Dedifferentiated amniotic fluid mesenchymal stem cell (primary cell): ENCODE results near the gene SRC.
"Not testable (repeated sequence)": the region's sequence is repeated elsewhere in the genome, so short reads cannot be mapped to it uniquely, and the experiment has no call there.

Experiments used
- DNase-seq: peaks from one replicate; pipeline ENCODE4 v3.0.0-alpha.2; 2016; ENCODE audit errors: extremely low spot score

The SRC gene

DNA sequence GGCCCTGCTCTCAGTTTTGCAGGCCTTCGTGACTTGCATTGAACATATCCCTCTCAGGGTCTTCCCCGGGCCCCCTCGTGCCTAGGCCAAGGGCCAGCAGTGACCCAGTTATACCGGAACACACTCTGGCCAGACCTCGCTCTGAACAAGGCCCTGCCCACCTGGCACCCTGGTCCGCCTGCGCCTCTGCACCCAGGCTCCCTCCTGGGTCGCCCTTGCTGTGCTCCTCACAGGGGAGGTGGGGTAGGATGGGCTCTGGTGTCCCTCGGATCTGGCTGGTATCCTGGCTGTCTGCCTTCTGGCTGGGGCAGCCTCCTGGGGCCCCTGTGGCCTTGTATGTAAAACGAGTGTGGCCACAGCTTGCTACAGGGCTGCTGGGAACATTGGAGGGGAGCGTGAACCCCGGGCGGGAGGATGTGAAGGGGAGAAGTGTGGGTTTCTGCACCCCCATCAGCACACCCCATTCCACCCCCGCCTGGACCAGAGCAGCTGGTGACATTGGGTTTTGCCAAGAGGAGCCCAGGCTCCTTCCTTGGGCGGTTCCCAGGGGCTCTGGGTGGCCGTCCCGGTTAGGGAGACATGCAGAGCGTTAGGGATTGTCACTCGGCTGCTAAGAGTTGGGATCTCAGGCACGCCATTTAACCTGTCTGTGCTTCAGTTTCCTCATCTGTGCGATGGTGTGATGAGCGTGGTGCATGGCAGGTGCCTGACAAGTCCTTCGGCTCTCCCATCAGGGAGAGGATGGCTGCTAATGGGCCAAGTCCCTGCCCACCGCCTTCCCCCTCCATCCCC, 17.5 kb downstream of the SRC start:
- DNase-seq = no peak

DNA sequence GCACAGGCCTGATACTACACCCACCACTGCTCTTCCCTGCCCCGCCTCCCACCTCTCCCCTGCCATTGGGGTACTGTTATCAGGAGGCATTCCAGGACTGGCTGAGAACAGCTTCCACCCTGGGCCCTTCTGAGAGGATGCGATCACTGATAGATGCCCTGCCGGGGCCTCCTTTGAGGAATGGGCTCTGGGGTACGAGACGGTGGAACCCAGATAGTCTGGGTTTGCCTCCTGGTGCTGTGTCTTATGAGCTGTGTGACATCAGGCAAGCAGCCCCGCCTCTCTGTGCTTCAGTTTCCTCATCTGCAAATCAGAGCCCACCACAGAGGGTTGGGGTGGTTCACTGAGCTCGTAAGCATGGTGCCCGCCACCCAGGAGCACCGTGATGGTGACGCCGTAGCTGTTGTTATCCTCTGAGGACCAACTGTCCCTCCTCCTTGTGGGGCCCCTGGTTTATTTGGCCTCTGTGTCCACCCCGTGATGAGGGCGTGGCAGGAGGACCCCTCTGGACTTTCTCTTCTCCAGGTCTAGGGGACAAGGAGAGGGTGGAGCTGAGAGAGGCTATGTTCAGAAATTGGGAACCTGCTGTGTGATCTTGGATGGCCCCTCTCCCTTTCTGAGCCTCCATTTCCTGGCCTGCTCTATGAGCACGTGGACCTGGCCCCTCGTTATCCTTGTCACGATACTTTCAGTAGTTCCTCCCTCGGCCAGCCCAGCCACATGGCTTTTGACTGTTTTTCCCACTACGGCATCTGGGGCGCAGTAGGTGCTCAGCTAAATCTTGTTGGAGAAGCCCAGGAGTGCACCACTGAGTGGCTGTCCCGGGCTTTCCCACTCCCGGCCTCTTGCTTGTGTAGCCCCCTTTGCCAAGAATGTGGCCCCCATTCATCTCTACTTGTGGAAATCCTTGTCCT, 18.3 kb downstream of the SRC start:
- DNase-seq = no peak

DNA sequence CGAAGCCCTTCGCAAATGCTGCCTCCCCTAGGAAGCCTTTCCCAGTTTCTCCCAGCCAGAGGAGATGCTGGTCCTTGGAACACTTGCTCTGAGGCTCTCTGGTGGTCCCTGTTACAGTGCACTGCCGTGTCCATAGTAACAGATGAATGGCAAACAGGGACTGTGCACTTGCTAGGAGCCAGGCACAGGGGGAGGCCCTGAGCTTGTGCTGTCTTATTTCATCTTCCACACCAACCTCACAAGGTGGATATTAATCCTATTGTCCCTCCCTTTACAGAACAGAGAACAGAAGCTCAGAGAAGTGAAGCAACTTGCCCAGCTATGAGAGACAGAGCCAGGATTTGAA, 19.0 kb downstream of the SRC start:
- DNase-seq = no peak

DNA sequence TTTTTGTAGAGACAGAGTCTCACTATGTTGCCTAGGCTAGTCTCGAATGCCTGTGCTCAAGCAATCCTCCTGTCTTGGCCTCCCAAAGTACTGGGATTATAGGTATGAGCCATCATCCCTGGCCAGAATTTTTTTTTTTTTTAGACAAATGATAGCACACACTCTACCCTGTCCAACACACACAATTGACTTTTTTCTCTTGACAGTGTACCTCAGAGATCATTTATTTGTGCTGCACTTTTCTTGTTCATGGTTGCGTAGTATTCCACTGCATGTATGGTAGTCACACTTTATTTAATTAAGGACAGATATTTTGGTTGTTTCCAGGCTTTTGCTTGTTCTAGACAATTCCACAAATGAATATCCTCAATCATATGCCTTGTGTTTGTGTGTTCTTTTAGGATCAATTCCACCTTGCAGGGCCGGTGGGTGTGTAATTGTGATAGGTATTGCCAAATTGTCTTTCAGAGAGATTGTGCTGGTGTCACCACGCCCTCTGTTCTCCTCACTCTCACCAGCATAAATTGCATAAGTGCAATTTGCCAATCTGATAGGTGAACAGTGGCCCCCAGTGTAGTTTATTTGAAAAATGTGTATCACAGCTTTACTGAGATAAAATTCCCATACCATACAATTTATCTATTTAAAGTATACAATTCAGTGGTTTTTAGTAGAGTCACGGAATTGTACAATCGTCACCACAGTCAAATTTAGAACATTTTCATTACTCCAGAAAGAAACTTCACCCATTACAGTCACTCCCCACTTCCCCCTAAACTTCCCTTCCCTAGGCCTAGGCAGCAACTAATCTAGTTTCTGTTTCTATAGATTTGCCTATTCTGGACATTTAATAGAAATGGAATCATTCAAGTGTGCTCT, 20.1 kb downstream of the SRC start:
- no peak for DNase-seq

DNA sequence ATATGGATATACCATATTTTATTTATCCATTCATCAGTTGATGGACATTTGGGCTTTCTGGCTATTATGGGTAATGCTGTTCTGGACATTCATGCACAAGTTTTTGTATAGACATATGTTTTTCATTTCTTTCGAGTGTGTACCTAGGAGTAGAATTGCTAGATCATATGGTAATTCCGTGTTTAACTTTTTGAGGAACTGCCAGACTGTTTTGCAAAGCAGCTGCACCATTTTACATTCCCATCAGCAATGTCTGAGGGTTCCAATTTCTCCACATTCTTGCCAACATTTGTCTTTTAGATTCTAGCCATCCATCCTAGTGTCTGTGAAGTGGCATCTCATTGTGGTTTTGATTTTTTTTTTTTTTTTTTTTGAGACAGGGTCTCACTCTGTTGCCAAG, 20.8 kb downstream of the SRC start:
- no peak for DNase-seq

DNA sequence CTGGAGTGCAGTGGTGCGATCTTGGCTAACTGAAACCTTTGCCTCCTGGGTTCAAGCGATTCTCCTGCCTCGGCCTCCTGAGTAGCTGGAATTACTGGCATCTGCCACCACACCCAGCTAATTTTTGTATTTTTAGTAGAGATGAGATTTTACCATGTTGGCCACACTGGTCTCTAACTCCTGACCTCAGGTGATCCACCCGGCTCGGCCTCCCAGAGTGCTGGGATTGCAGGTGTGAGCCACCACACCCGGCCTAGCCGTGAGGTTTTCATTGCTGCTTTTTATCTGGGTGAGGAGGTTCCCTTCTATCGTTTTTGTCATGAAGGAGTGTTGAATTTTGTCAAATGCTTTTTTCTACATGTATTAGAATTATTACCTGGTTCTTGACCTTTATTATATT, 23.9 kb downstream of the SRC start:
- no peak for DNase-seq

DNA sequence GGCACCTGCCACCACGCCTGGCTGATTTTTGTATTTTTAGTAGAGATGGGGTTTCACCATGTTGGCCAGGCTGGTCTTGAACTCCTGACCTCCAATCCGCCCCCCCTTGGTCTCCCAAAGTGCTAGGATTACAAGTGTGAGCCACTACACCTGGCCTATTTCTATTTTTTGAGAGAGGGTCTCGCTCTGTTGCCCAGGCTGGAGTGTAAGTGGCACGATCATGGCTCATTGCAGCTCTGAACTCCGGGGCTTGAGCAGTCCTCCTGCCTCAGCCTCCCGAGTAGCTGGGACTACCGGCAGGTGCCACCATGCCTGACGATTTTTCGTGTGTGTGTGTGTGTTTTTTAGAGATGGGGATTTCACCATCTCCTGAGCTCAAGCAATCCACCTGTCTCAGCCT, 25.9 kb downstream of the SRC start:
- DNase-seq = not testable (repeated sequence)

DNA sequence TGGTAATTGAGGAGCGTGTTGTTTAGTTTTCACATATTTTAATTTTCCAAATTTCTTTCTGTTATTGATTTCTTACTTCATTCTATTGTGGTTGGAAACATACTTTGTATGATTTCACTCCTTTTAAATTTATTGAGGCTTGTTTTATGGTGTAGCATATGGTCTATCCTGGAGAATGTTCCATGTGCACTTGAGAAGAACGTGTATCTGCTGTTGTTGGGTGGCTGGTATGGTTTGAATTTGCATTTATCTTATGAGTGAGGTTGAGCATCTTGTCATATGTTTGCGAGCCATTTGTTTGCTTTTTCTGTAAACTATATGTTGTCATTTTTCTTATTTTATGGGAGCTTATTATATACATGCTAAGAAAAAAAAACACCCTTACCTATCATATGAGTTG, 26.5 kb downstream of the SRC start:
- no peak for DNase-seq

DNA sequence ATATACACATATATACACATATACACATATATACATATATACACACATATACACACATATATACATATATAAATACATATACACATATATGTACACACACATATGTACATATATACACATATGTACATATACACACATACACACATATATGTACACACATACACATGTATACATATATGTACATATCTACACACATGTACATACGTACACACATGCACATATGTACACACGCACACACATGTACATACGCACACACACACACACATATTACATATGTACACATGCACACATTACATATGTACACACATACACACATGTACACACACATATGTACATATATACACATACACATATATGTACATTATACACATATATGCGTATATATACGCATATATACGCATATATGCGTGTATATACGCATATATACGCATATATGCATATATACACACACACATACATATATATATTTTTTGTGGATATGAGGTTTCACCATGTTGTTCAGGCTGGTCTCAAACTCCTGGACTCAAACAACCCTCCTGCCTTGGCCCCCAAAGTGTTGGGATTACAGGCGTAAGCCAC, 27.2 kb downstream of the SRC start:
- DNase-seq = no peak

DNA sequence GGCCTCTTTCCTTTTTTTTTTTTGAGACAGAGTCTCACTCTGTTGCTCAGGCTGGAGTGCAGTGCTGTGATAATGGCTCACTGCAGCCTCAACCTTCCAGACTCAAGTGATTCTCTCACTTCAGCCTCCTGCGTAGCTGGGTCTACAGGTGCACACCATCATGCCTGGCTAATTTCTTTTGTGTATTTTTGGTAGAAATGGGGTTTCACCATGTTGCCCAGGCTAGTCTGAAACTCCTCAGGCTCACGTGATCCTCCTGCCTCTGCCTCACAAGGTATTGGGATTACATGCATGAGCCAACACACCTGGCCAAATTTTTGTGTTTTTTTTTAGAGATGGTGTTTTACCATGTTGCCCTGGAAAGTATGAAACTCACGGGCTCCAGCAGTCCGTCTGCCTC, 29.3 kb downstream of the SRC start:
- no peak for DNase-seq

DNA sequence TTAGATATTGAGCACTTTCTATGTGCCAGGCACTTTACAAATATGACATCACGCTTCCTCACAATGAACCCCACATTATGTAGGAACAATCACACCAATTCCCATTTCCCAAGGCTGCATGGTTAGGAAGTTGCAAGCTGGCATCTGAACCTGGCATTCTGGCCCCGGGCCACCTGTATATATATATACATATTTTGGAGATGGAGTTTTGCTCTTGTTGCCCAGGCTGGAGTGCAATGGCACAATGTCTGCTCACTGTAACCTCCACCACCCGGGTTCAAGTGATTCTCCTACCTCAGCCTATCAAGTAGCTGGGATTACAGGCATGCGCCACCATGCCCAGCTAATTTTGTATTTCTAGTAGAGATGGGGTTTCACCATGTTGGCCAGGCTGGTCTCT, 30.4 kb downstream of the SRC start:
- DNase-seq = no peak

DNA sequence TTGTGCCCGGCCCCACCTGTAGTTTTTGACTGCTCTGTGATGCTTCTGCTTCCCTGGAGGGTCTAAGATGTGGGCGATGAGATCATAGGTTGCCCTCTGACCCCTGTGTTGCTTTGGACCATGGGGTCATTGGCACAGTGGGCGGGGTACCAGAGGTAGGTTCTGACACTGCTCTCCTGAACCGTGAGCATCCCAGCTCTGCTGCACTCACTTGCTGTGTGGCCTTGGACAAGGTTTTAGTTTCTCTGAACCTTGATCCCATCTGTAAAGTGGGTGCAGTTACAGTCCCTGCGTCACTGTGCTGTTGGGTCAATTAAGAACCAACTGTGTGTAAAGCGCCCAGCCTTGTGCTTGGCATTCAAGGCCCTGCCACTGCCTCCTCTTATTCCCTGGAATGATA, 30.9 kb downstream of the SRC start:
- DNase-seq = no peak

DNA sequence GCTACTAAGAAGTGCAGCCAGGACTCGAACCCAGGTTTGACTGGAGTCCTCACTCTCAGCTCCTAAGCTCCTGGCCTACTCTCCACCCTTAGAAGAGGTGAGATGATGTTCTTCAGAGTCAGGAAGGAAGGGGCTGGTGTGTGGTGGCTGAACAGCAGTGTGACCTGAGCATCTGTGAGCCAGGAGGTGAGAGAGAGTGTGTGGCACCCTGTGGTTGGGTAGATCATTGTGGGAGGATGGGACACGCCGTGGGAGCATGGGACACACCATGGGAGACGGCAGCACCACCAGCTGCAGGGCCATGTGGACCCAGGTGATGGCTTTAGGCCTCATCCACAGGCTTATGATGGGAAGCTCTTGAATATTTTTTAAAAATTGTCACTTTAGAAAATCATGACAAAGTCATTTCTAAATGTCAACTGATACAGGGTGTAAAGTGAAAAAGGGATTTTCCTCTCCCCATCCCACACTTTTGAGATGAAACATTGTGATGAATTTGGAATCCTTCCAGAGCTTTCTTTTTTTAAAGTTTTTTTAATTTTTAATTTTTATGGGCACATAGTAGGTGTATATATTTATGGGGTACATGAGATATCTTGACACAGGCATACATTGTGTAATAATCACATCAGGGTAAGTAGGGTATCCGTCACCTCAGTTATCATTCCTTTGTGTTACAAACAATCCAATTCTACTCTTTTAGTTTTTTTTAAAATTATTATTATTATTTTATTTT, 31.6 kb downstream of the SRC start:
- no peak for DNase-seq

DNA sequence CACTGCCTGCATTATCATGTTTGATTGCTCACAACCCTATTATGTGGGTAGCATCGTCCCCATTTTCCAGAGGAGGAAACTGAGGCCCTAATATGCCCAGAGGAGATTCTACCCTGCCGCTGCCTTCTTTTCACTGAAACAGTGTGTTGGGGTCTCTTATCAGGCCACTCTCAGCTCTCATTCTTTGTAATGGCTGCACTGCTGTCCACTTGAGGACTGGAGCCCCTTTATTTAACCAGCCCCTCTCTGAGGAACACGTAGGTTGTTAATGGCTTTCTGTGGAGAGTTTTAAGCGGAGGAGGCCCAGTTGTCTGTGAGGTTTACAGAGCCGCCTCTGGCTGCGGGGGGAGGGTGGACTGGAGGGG, 32.5 kb downstream of the SRC start:
- no peak for DNase-seq

DNA sequence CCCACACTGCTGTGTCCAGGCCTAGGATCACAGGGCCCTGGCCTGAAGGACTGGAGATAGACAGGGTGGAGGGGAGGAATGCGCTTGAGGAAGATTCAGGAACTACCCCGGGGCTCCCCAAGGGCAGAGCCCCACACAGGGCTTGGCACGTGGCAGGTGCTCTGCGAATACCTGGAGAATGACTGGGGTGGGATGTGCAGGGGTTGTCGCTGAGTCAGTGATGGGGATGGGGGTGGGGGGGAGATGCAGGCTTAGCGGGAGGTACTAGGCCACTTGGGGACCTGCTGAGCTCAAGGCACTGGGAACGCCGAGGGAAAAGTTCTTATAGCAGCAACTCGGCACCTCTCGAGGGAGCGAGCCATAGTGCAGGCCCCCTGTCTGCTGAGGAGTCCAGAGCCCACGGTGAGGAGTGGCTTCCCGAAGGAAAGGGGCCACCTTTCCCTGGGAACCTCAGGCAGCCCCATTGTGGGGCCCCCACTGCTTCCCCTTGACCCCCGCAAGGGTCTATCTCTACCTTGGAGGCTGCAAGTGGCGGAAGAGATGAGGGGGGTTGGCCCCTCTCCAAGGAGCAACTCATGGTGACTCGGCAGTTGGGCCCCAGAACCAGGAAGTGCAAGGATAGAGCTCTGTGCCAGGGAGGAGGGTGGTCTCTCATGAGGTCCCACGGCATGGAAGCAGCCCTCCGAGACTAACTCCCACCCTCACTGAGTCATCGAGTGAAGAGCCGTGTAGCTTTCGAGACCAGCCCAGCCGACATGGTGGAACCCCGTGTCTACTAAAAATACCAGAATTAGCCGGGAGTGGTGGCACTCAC, 33.1 kb downstream of the SRC start:
- no peak for DNase-seq

DNA sequence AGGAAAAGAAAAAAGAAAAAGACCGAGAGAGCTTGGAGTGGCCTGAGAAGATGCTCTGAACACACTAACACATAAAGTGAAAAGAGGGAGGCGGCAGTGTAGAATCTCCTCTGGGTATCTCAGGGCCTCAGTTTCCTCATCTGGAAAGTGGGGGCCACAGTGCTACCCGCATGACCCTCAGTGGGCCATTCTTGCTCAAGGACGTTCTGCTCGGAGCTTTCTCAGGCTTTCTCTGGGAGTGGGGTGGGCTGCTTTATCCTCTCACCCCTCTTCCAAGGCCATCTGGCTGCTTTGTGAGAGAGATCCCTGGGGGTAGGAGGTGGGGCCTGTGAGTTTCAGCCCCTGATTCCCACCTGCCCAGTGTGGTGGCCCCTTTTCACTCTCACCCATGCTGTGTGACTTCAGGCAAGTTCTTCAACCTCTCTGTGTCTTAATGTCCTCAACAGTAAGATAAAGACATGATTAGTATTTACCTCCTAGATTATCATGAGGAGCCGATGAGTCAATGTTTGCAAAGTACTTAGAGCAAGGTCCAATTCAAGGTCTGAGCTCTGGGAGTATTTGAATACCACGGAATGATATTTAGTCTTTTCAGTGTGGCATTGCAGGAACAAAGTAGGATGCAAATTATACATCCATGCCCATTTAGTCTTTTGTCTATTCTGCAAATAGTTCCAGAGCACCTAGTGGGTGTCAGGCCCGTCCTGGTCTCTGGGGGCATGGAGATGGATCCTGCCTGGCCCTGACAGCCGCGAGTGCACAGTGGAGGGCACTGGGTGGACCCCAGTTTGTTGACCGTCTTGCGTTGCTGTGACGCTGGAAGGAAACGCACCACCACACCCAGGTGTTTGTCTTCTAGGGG, 34.3 kb downstream of the SRC start:
- DNase-seq = no peak

DNA sequence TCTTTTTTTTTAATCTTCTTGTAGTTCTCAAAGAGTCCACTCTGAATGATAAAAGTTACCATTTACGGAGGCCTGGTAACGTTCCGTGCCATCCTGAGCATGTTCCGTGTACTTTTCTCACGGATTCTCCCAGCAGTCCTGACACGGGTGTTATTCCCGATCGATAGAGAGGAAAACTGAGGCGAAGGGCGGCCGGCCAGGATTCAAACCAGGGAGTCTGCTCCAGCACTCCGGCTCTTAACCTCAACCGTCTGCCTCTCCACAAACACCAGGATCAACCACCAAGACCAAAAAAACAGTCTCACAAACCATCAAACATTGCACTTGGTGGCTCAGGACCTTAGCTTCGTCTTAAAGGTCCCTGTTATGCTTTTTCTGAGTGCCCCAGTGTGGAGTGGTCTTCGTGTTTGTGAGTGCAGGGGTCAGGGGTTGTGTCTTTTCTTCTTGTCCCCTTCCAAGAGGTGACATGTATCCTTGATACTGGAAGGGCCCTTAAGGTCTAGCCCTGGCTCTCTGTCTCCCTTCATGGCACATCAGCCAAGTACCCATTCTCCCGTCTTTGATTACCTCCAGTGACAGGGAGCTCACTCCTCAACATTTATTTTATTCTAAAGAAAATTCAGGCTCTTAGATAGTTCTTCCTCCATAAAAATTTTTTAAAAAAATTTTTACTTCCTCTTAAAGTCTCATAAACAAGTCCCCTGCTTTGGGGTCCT, 35.1 kb downstream of the SRC start:
- DNase-seq = no peak

DNA sequence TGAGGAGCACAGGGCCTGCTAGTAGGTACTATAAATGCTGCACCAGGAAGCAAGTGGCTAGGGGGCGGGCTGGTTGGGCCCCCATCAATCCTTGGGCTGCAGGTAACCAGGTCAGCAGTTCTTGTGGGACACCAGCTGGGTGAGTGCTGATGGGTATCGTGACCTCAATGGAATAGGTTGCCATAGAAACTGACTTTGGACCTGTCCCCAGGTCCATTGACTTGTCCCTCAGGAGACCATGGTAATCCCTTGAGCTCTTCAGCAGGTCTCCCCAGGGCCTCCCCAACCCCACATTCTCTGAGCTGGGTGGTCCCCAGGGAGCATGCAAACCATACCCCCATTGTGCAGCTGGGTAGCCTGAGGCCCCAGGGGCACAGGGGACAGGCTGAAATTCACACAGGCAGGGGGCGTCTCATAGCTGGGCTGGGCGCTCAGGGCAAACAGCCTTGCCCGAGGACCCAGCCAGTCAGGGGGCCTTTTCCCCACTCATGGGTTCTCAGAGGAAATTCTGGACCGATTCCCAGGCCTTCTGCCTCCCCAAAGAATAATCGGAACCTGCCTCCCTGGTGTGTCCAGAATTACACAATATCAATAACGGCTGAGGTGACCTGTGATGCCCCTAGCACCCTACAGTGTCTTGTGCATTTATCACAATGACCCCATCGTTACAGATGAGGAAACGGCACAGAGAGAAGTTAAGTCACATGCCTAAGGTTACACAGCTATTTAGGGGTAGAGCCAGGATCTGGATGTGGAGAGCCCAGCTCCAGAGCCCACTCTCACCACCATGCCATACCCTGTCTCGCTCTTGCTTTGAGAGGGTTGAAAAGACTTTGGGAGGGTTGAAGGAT, 35.9 kb downstream of the SRC start:
- no peak for DNase-seq
